Smooth muscle cell (in vitro differentiated cells): ENCODE results near the gene COPZ1. TPM values are rescaled to one million over a fixed set of nuclear protein-coding genes. Genes with fewer than 3 reads are reported as not detected.

Experiments
- DNase-seq: peaks from one replicate; lab custom pipeline; 2025; ENCODE audit not compliant: unreplicated experiment; lab: John Stamatoyannopoulos, UW
- H2AFZ ChIP-seq: fragments of 200-600 bp; sonication (generic); 2 replicates; pipeline ENCODE4 v1.6.0; 2016; ENCODE audit warnings: antibody characterized with exemption, low read depth, mild to moderate bottlenecking
- H3F3A ChIP-seq: fragments of 200-600 bp; sonication (generic); 2 replicates; pipeline ENCODE4 v1.6.0; 2017; ENCODE audit warnings: antibody characterized with exemption, low read depth
- H3K27ac ChIP-seq: fragments of 200-600 bp; sonication (generic); 2 replicates; pipeline ENCODE4 v1.5.1; 2016; ENCODE audit warnings: low read depth, mild to moderate bottlenecking
- H3K27me3 ChIP-seq: fragments of 200-600 bp; sonication (generic); 2 replicates; pipeline ENCODE4 v1.6.1; 2016; ENCODE audit warnings: low read depth, mild to moderate bottlenecking
- H3K36me3 ChIP-seq: fragments of 200-600 bp; sonication (generic); 2 replicates; pipeline ENCODE4 v1.5.1; 2016; ENCODE audit warnings: low read depth
- H3K4me1 ChIP-seq: fragments of 200-600 bp; sonication (generic); 2 replicates; pipeline ENCODE4 v1.5.1; 2016; ENCODE audit warnings: low read depth
- H3K4me2 ChIP-seq: fragments of 200-600 bp; sonication (generic); 2 replicates; pipeline ENCODE4 v1.6.0; 2016; ENCODE audit warnings: mild to moderate bottlenecking
- H3K4me3 ChIP-seq: fragments of 200-600 bp; sonication (generic); 2 replicates; pipeline ENCODE4 v1.5.1; 2016; ENCODE audit warnings: mild to moderate bottlenecking
- H3K79me2 ChIP-seq: fragments of 200-600 bp; sonication (generic); 2 replicates; pipeline ENCODE4 v1.6.0; 2016; ENCODE audit warnings: low read depth, mild to moderate bottlenecking
- H3K9ac ChIP-seq: fragments of 200-600 bp; sonication (generic); 2 replicates; pipeline ENCODE4 v1.6.0; 2016; ENCODE audit warnings: low read depth
- H3K9me3 ChIP-seq: fragments of 200-600 bp; sonication (generic); replicated peaks from 2 replicates; pipeline ENCODE4 v1.5.1; 2016; ENCODE audit warnings: low read depth
- H4K20me1 ChIP-seq: fragments of 200-600 bp; sonication (generic); 2 replicates; pipeline ENCODE4 v1.6.0; 2016; ENCODE audit warnings: low read depth
- WGBS: methylation state at CpG from one replicate; pipeline ENCODE4 v1.1.7; 2016; ENCODE audit warnings: low lambda C conversion rate; 5-methylcytosine and 5-hydroxymethylcytosine counted together
- polyA plus RNA-seq: library from polyadenylated mRNA; unstranded; fragments of >200 nt; fragmentation: Nextera tagmentation; extraction: Ambion mirVana; gene quantifications from 2 replicates; pipeline ENCODE4 v1.2.1, GENCODE V29; 2016
- total RNA-seq: library from RNA; depleted of rRNA; stranded (reverse); fragments of >200 nt; gene quantifications from 2 replicates; pipeline ENCODE4 v1.2.3, GENCODE V29; 2014
- TF ChIP-seq, protein P1 (sequence below): fragments of 200-600 bp; sonication (generic); IDR thresholded peaks from 2 replicates; pipeline ENCODE4 v1.5.1; 2017; ENCODE audit warnings: borderline replicate concordance, mild to moderate bottlenecking, antibody characterized with exemption; ENCODE audit not compliant: insufficient read depth, poor library complexity, severe bottlenecking

COPZ1 gene
- total and polyA plus RNA-seq, 2 experiments from 2014 or later = 147 to 214 TPM

DNA sequence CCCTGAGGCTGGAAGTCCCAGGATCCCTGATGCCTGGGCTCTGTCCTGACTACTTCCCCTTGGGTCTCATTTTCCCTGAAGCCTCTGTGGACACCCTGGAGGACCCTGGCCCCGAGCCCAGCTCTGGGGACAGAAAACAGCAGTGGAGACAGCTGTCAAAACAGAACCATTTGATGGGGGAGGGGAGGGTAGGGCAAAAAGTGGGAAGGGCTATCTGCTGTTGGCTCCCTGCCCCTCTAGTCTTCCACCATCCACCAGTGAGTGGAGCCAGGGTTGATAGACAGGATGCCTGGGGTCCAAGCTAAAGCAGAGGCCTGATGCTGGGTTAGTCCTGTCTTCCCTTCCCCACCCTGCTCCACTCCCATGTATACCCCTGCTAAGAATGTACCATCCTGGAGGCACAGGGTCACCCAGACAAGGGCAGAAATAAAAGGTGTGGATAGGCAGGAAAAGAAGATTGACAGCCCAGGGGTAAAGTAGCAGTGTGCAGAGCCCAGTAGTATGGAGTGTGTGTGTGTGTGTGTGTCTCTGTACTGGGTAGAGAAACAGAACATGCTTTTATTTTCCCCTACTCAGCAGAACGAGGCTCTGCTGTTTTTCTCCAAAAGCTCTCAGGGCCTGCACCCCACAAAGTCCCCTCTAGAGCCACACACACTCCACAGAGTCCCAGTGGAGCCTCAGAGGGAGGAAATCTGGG, 49.8 kb downstream of the COPZ1 start:
- no peak for DNase-seq
- Histone ChIP-seq H3K9me3 (no peaks in the 10 kb centered on the region), H3K4me1 (peaks cover 18% of the 10 kb centered on the region), H3K79me2 (no peaks in the 10 kb centered on the region), H3K4me2 (no peak overlapping the region), H3F3A (peaks cover 5% of the 10 kb centered on the region), H4K20me1 (peaks cover 39% of the 10 kb centered on the region), H3K27me3 (no peaks in the 10 kb centered on the region), H3K27ac (no peak overlapping the region), H3K4me3 (no peak overlapping the region), H3K9ac (no peak overlapping the region), H2AFZ (no peak overlapping the region), H3K36me3 (no peaks in the 10 kb centered on the region)
- WGBS = 73% methylated on average over 2 of the region's 2 CpGs
- TF ChIP-seq, protein P1, sequence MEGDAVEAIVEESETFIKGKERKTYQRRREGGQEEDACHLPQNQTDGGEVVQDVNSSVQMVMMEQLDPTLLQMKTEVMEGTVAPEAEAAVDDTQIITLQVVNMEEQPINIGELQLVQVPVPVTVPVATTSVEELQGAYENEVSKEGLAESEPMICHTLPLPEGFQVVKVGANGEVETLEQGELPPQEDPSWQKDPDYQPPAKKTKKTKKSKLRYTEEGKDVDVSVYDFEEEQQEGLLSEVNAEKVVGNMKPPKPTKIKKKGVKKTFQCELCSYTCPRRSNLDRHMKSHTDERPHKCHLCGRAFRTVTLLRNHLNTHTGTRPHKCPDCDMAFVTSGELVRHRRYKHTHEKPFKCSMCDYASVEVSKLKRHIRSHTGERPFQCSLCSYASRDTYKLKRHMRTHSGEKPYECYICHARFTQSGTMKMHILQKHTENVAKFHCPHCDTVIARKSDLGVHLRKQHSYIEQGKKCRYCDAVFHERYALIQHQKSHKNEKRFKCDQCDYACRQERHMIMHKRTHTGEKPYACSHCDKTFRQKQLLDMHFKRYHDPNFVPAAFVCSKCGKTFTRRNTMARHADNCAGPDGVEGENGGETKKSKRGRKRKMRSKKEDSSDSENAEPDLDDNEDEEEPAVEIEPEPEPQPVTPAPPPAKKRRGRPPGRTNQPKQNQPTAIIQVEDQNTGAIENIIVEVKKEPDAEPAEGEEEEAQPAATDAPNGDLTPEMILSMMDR = no peak

DNA sequence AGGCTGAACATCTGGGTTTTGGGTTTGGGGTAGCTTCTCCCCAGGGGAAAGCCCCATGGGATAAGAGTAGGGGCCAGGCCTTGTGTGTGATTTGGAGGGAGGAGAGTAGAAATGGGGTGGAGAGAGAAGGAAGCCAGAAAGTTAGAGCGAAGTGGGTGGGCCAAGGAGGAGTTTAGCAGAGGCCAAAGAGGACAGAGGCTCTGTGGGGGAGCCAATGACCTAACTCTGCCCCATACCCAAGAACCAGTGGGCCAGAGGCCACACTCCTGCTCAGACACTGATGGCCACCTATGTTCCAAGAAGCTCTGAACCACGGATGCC, 50.3 kb downstream of the COPZ1 start:
- Histone ChIP-seq H3F3A (peaks cover 5% of the 10 kb centered on the region), H3K79me2 (no peaks in the 10 kb centered on the region), H3K4me1 (peaks cover 14% of the 10 kb centered on the region), H3K36me3 (no peaks in the 10 kb centered on the region), H4K20me1 (peaks cover 43% of the 10 kb centered on the region), H3K27ac (no peak overlapping the region), H3K4me3 (no peak overlapping the region), H2AFZ (no peak overlapping the region), H3K9me3 (no peaks in the 10 kb centered on the region), H3K27me3 (no peaks in the 10 kb centered on the region), H3K9ac (no peak overlapping the region), H3K4me2 (no peak overlapping the region)
- TF ChIP-seq, protein P1 = no peak
- DNase-seq = no peak
- 90% methylated on average over 2 of the region's 2 CpGs for WGBS

DNA sequence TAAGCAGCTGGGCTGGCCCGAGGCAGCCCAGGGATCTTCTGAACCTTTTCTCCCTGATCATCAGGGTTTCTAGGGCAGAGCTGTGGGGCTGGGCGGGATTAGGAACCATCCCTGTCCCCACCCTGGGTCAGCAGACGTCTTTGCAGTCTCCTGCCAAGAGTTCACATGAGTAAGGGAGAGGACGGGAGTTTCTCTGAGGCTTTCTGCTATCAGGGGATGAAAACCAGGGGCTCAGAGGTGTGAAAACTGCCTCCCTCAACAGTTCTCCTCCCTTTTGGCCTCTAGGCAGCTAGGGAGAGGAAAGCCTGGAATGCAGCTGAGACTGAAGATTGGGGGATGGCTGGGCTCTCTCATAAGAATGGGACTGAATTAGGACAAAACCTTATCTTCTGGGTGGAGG, 51.7 kb downstream of the COPZ1 start:
- WGBS = 70% methylated on average over 4 of the region's 4 CpGs
- TF ChIP-seq, protein P1 = no peak
- no peak overlapping the region for H2AFZ ChIP-seq
- H4K20me1 ChIP-seq = peaks cover 49% of the 10 kb centered on the region
- H3K79me2 ChIP-seq = no peaks in the 10 kb centered on the region
- H3K4me3 ChIP-seq = no peak overlapping the region
- H3K27ac ChIP-seq = no peak overlapping the region
- H3K9ac ChIP-seq = no peak overlapping the region
- no peak for DNase-seq
- H3K36me3 ChIP-seq = no peaks in the 10 kb centered on the region
- no peak overlapping the region for H3K4me2 ChIP-seq
- H3K9me3 ChIP-seq = no peaks in the 10 kb centered on the region
- peaks cover 5% of the 10 kb centered on the region for H3F3A ChIP-seq
- H3K4me1 ChIP-seq = peaks cover 9% of the 10 kb centered on the region
- H3K27me3 ChIP-seq = no peaks in the 10 kb centered on the region

DNA sequence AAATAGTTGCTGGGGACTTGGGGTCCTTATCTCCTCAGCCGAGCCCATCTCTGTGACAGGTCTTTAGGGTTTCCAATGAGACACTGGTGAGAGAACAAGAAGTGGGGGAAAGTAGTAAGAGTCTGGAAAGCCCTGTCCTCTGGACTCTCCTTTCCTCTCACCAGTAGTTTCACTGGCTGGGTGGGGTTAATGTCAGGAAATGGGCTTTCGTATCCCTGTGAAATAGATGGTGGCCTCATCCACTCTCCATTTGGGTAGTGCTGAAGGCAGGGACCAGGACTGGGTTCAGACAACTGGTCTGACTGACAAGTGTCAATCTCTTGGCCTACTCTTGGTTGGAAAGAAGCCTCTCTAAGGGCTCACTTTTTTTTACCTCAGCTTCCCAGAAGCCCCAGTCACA, 52.1 kb downstream of the COPZ1 start:
- Histone ChIP-seq H4K20me1 (peaks cover 49% of the 10 kb centered on the region), H3K79me2 (no peaks in the 10 kb centered on the region), H3K4me3 (no peak overlapping the region), H3K4me2 (no peak overlapping the region), H3K36me3 (no peaks in the 10 kb centered on the region), H3K9me3 (no peaks in the 10 kb centered on the region), H3K27ac (no peak overlapping the region), H2AFZ (no peak overlapping the region), H3K27me3 (no peaks in the 10 kb centered on the region), H3K4me1 (peaks cover 9% of the 10 kb centered on the region), H3K9ac (no peak overlapping the region), H3F3A (peaks cover 5% of the 10 kb centered on the region)
- WGBS = 67% methylated on average over 2 of the region's 2 CpGs
- TF ChIP-seq, protein P1 = no peak
- DNase-seq = no peak
